NCI-H1417 treated with DMSO at 0.1 percent for 48 hours (cell line): ENCODE data around the gene FXYD4.
"Not testable (repeated sequence)": the region's sequence is repeated elsewhere in the genome, so short reads cannot be mapped to it uniquely, and the experiment has no call there.

Experiments used
- DNase-seq: peaks from one replicate; lab custom pipeline; 2025; lab: John Stamatoyannopoulos, UW

FXYD4 gene, protein sequence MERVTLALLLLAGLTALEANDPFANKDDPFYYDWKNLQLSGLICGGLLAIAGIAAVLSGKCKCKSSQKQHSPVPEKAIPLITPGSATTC

DNA sequence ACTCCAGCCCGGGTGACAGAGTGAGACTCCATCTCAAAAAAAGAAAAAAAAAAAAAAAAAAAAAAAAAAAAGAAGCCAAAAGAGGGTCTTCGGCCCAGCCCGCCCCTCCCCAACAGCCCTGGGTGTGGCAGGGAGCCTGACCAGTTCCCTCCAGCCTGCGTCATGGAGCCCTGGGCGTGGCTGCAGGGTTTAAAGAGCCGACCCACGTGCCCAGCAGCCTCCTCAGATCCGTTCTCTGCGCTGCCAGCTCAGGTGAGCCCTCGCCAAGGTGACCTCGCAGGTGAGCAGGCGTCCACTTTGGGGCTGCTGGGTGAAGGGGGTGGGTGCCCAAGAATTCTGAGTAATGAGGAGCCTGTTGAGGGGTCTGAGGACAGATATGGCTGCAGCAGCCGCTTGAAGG lies at the start of gene FXYD4:
TSS of gene FXYD4 (plus strand) at position 219 of the 400 bp plus-strand sequence. CDS start 2,111 bp downstream, outside the sequence.
- DNase-seq: no peak

DNA sequence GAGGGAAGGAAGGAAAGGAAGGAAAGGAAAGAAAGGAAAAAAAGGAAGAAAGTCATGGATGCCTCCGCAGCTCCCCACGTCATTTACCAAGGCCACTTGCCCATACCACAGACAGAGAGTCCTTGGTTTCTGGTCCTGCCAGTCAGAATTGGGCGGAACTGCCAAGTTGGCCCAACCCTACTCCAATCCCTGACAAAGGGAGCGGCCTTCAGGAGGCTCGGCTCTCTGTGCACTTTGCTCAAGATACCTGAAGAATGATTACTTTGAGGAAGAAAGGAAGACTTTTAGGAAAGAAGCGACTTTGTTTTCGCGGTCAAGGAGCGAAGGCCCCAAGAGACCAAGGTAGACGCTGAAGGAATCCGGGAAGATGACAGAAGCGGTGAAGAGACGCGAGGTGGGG lies 49.1 kb upstream of the FXYD4 start:
- no peak for DNase-seq

DNA sequence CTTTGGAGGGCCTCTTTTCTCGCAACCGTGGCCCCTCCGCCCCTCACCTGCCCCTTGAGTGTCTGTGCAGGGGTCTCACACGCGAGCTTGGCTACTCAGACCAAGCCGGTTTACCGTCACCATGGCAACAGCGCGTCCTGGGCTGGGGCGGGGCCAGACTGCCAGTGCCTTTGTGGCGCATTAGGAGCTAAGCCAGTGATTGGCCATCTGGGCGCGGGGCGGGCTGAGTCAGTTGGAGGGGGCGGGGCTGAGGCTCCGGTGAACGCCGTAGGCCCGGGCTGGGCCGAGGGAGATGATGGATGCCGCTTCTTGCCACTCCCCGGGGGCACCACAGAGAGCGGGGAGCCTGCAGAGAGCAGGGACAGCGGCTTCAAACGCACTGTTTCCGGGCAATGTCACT lies 48.7 kb upstream of the FXYD4 start:
- DNase-seq: no peak

DNA sequence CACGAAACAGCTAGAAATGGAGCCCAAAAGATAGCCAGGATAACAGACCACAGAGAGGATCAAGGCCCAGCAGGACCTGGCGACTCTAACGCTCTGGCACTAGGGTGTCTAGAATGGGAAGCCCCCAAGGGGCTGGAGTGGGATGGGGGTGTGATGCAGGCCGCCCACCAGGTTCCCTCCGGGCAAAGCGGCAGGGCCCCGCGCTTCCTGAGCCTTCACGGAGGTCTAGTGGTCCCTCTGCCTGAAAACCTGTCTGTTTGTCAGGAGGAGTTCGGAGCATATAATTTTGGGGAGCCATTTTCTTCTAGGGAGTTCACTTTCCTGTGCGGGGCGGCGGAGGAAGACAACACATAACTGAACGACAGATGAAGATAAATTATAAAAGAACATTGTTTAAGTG lies 48.2 kb upstream of the FXYD4 start:
- no peak for DNase-seq

DNA sequence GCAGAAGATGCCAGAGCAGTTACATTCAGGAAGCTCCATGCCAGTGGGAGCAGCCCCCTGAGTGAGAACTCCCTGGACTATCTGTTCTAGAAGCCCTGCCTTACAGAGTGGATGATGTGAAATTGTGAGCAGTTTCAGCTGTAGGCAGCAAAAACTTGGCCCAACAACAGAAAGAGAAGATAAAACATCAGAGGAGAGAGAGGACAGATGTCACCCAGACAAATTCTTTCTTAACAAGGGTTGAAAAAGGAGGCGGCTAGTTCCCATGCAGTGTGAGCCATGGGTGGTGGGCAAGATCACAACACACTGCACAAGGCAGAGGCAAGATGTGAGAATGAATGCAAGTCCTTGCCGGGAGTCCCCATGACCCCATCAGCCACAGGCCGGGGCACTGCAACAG lies 46.6 kb upstream of the FXYD4 start:
- no peak for DNase-seq

DNA sequence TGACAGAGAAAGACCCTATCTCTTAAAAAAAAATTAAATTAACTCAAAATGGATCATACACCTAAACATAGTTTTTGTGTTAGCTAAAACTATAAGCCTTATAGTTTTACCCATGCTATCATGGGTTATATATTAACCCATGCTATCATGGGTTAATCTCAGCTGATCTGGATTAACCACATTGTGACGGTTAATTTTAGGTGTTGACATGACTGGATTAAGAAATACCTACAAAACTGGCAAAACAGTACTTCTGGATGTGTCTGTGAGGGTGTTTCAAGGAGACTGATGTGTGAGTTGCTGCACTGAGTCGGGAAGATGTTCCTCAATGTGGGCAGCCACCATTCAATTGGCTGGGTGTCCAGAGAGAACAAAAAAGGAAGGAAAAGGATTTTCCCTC lies 44.3 kb upstream of the FXYD4 start:
- no peak for DNase-seq

DNA sequence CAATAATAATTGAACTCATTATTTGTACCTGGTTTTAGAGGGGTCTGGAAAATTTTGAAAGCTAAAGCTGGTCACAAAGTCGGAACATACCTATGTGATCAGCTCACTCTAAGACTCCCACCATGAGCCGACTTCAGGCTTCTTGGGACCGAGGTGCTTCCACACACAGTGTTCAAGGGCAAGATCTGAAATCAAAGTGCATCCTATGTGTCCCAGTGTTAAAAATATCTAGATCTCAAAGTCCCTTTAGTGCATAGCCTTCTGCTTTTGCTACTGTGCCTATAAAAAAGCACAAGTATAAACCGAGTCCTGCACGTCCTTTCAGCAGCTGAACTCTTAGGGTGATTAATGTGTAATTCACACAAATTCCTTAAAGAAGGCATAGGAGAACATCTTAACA lies 43.5 kb upstream of the FXYD4 start:
- DNase-seq: no peak

DNA sequence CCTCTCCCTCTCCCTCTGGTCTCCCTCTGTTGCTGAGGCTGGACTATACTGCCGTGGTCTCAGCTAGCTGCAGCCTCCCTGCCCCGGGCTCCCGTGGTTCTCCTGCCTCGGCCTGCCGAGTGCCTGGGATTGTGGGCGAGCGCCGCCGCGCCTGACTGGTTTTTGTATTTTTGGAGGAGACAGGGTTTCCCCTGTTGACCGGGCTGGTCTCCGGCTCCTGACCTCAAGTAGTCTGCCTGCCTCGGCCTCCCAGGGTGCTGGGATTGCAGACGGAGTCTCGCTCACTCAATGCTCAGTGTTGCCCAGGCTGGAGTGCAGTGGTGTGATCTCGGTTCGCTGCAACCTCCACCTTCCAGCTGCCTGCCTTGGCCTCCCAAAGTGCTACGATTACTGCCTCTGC lies 42.6 kb upstream of the FXYD4 start:
- DNase-seq: not testable (repeated sequence)

DNA sequence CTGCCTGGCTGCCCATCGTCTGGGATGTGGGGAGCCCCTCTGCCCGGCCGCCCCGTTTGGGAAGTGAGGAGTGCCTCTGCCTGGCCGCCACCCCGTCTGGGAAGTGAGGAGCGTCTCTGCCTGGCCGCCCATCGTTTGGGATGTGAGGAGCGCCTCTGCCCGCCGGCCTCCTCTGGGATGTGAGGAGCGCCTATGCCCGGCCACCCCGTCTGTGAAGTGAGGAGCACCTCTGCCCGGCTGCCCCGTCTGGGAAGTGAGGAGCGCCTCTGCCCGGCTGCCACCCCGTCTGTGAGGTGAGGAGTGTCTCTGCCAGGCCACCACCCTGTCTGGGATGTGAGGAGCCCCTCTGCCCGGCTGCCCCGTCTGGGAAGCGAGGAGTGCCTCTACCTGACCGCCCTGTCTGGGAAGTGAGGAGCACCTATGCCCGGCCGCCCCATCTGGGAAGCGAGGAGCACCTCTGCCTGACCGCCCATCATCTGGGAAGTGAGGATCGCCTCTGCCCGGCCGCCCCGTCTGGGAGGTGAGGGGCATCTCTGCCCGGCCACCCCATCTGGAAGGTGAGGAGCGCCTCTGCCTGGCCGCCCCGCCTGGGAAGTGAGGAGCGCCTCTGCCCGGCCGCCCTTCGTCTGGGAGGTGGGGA lies 42.1 kb upstream of the FXYD4 start:
- not testable (repeated sequence) for DNase-seq

DNA sequence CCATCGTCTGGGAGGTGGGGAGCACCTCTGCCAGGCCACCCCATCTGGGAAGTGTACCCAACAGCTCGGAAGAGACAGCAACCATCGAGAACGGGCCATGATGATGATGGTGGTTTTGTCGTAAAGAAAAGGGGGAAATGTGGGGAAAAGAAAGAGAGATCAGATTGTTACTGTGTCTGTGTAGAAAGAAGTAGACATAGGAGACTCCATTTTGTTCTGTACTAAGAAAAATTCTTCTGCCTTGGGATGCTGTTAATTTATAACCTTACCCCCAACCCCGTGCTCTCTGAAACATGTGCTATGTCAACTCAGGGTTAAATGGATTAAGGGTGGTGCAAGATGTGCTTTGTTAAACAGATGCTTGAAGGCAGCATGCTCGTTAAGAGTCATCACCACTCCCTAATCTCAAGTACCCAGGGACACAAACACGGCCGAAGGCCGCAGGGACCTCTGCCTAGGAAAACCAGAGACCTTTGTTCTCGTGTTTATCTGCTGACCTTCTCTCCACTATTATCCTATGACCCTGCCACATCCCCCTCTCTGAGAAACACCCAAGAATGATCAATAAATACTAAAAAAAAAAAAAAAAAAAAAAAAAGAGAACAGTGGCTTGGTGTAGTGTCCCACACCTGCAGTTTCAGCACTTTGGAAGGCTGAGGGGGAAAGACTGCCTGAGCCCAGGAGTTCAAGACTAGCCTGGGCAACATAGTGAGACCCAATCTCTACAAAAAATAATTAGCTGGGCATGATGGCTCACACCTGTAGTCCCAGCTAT lies 41.2 kb upstream of the FXYD4 start:
- DNase-seq: not testable (repeated sequence)

DNA sequence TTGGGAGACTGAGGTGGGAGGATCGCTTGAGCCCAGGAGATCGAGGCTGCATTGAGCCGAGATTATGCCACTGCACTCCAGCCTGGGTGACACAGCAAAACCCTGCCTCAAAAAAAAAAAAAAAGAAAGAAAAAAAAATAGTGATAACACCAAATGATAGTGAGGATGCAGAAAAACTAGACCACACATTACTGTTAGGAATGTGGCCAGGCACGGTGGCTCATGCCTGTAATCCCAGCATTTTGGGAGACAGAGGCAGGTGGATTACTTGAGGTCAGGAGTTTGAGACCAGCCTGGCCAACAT lies 40.7 kb upstream of the FXYD4 start:
- not testable (repeated sequence) for DNase-seq

DNA sequence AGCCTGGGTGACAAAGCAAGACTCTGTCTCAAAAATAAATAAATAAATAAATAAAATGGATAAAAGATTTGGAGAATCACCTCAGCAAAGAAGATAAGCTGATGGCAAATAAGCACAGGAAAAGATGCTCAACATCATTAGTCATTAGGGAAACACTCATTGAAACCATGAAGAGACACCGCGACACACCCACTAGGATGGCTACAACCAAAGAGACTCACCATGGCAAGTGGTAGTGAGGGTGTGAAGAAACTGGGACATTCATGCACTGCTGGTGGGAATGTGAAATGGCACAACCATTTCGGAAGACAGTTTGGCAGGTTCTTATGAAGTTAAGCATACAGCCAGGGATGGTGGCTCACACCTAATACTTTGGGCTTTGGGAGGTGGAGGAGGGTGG lies 37.8 kb upstream of the FXYD4 start:
- no peak for DNase-seq

DNA sequence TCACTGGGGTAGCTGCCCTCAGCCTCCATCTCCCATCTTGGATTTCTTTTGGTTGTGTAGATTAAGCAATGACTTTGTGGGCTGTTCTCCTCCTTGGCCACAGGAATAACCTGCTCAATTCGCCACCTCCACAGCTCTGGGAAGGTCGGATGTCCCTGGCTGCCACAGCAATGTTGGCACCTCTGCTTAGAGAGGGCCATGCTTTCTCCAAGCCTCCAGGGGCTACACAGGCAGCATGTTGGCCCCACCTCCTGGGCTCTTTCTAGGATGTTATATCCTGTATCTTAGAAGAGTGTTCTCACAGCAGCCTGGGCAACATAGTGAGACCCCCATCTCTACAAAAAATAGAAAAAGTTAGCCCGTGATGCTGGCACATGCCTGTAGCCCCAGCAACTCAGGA lies 35.4 kb upstream of the FXYD4 start:
- DNase-seq: no peak

DNA sequence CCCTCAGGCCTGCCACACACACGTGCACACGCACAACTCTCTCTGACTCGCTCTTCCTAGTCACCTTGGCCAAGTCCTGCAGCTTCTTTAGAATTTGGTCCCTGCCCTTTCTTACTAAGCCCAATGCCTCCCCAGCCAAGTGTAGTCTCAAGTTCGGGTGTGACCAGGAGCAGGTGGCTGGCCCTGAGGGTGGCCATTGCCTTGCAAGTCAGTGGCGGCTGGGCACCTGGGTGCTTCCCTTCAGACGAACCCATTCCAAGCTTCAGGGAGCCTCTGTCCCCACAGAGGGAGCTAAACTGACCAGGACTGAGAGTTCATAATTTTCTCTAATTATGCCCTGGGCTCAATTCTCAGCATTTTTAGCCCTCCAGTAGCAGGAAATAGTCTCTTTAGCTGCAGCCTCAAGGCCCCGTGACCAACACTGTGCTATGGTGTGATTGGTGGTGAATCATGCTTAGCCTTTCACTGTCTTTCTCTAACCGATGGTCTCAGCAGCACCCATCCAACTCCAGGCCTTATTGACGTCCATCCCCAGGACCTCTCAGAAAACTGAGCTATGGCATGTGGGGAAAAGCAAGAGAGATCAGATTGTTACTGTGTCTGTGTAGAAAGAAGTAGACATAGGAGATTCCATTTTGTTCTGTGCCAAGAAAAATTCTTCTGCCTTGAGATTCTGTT lies 34.7 kb upstream of the FXYD4 start:
- DNase-seq: no peak

DNA sequence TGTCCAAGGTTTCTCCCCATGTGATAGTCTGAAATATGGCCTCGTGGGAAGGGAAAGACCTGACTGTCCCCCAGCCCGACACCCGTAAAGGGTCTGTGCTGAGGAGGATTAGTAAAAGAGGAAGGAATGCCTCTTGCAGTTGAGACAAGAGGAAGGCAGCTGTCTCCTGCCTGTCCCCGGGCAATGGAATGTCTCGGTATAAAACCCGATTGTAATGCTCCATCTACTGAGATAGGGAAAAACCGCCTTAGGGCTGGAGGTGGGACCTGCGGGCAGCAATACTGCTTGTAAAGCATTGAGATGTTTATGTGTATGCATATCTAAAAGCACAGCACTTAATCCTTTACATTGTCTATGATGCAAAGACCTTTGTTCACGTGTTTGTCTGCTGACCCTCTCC lies 33.9 kb upstream of the FXYD4 start:
- DNase-seq: not testable (repeated sequence)

DNA sequence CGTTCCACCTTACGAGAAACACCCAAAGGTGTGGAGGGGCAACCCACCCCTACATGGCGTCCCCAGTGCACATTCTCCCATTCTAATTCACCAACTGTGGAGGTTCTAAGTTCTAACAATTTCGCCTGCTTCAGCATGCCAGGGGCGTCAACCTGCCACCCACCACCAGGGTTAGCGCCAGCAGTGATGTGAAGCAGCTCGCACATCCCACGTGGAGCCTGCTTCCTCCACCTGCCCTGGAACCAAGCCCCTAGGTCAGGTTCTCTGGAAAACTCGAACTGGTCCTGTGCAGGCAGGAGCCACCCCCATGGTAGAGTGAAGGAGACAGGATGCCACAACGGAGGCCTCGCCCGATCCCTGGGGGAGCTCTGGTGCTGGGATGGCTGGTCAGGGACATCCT lies 33.3 kb upstream of the FXYD4 start:
- no peak for DNase-seq

DNA sequence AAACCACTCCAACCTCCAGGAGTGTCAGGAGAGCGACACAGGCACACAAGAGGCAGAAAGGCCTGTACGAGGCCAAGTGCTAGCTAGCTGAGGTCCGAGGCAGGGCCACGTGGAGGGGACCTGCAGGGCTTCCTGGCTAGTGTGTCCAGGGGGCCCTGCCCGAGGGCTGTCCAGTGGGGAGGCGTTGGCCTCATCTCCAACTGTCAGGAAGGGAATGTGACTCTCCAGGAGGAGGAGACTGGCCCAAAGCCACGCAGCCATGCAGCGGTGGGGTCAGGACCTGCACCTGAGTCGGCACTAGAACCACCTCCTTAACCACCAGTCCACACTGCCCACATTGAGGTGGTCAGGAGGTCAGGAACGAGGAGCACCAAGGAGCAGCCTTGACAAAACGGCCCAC lies 32.3 kb upstream of the FXYD4 start:
- no peak for DNase-seq

DNA sequence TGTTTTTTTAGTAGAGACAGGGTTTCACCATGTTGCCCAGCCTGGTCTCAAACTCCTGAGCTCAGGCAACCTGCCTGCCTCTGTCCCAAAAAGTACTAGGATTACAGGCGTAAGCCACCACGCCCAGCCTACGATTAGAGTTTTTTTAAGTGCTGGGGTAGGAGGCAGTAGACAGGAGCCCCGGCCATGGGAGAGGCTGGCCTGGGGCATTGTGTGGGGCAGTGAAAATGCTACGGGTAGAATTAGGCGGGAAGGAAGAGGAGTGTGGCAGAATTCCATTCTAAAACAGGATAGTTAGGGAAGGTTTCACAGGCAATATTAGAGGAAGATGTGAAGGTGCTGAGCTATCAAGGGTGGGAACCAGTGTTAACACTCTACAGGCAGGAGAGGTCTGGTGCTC lies 31.3 kb upstream of the FXYD4 start:
- DNase-seq: no peak

DNA sequence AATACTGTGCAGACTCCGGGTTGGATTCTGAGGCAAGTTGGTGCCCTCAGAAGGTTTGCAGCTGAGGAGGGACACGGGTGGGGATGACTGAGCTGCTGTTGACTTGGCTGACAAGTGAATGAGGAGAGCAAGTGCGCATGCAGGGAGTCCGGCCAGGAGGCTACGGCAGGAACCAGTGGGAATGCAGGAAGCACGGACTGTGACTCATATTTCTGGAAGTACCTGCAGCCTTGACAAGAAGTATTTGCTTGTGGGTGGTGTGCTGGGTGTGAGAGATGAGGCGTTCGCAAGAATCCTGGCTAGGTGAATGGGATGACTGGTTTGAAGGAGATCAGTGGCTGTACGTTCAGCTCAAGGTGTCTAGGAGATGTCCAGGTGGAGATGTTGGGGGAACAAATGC lies 30.8 kb upstream of the FXYD4 start:
- no peak for DNase-seq

DNA sequence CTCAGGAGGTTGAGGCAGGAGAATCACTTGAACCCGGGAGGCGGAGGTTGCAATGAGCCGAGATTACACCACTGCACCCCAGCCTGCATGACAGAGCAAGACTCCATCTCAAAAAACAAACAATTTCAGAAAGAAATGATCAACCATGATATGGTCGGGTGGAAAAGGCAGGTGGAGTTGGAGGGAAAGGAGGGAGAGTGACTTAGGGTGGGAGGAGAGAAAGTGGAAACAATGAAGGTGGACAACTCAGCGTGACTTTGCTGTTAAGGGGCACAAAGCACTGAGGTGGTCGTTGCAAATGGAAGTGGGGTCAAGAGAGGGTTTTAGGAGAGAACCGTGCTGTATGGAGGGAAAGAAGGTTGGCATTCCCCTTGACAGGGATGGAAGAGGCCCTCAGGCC lies 30.0 kb upstream of the FXYD4 start:
- no peak for DNase-seq

DNA sequence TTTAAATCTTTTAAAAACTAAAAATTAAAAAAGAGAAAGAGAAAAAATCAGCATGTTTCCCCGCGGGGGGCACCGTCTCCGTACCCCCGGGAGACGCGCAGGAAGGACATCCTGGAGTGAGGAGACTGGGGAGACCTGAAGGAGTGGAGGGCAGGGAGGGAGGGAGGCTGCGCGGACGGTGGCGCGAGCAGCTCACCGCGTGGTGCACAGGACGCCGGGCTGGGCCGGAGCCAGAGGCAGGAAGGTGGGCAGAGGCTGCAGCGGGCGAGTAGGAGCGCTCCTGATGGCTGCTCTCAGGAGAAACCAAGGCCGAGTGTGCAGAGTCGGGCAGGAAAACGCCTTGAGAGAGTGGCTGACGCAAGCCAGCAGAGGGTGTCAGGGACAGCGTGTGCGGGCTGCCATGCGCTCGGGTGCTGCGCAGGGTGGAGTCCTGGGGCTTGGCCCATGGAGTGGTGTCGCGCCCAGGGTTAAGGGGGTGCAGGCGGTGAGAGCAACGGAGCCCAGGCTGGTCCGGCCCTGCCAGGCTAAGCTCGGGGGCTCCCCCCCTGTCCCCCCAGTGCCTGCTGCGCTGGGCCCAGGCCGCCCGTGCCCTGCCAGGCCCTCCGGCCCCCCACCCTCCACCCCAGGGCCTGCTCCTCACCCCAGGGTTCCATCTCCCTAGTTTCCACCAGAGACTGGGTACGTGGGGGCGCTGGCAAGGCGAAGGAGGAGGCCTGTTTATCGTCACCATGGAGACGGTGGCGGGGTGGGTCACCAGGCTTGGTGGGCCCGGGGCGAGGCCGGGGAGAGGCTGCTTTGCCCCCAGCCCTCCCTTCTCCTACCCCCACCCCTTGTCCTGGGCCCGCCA lies 28.9 kb upstream of the FXYD4 start:
- DNase-seq: no peak

DNA sequence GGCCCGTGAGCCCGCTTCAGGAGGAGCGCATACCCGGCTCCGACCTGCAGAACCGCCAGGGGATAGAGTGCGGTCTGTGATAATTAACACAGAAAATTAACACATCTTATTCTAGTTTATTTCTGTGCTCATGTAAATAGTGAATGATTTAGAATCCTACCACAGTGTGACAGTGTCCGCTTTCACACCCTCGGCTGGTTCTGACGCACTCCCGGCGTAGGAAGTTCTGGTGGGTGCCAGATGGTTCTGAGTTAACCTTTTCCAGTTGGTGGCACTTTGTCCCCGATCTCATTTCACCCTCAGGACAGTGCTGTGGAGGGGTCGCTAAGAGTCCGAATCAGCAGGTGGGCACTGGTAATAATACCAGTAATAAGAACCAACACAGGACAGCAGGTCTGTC lies 28.3 kb upstream of the FXYD4 start:
- no peak for DNase-seq
